Breast epithelium (tissue), 4 donors: ENCODE measurements around the gene CD151. TPM values are rescaled to one million over a fixed set of nuclear protein-coding genes. Genes with fewer than 3 reads are reported as not detected.

Source experiments
- DNase-seq, 2 donors: peaks; one replicate each; pipeline ENCODE4 v3.0.0-alpha.2; 2019; ENCODE audit warnings: low spot score in 2 of 2
- H3K27ac ChIP-seq, 2 donors: fragments of 200-600 bp; sonication (generic) in 1 of 2; one replicate each; pipeline ENCODE4 v1.5.1; 2016 to 2019; ENCODE audit warnings: mild to moderate bottlenecking in 1 of 2
- H3K27me3 ChIP-seq, 2 donors: fragments of 200-600 bp; sonication (generic) in 1 of 2; one replicate each; pipeline versions ENCODE4 v1.5.1 to v1.6.0; 2017 to 2019; ENCODE audit warnings: control low read depth in 1 of 2, mild to moderate bottlenecking in 1 of 2
- H3K36me3 ChIP-seq: fragments of 200-600 bp; one replicate; pipeline ENCODE4 v1.5.1; 2019
- H3K4me1 ChIP-seq, 2 donors: fragments of 200-600 bp; sonication (generic); one replicate each; pipeline ENCODE4 v1.5.1; 2016 to 2019; ENCODE audit warnings: control low read depth in 1 of 2
- H3K4me3 ChIP-seq, 3 donors: fragments of 200-600 bp; sonication (generic); 1 replicate in 2 of 3; 2 replicates in 1 of 3; pipeline ENCODE4 v1.5.1; 2016 to 2019; ENCODE audit warnings: mild to moderate bottlenecking in 3 of 3, moderate library complexity in 2 of 3
- H3K9me3 ChIP-seq, 2 donors: fragments of 200-600 bp; sonication (generic) in 1 of 2; one replicate each; pipeline ENCODE4 v1.5.1; 2016 to 2019; ENCODE audit warnings: control low read depth in 1 of 2
- CTCF ChIP-seq, 3 donors: fragments of 450-650 bp; IDR thresholded peaks; one replicate each; pipeline ENCODE4 v1.5.1; 2016 to 2017; ENCODE audit warnings: antibody characterized with exemption in 3 of 3, mild to moderate bottlenecking in 3 of 3, moderate library complexity in 3 of 3
- POLR2A ChIP-seq: fragments of 450-650 bp; IDR thresholded peaks from one replicate; pipeline ENCODE4 v1.6.1; 2016; ENCODE audit warnings: antibody characterized with exemption, mild to moderate bottlenecking, moderate library complexity
- POLR2AphosphoS5 ChIP-seq, 3 donors: sonication (generic); formaldehyde crosslinking; IDR thresholded peaks; one replicate each; pipeline ENCODE4 v1.6.1; 2017; ENCODE audit warnings: antibody characterized with exemption in 3 of 3
- intact Hi-C: fragments of 100-400 bp; cut with DNase I; formaldehyde crosslinking; loops from one replicate; pipeline ENCODE4 v1.15.1; 2023; ENCODE audit warnings: low total_unique reads
- total RNA-seq, 3 donors: library from RNA; depleted of rRNA; stranded (reverse); fragments of >200 nt; gene quantifications; one replicate each; pipeline ENCODE4 v1.1.0, GENCODE V29; 2016

CD151 gene
- total RNA-seq, 3 donors from 2014 or later, result 209 to 847 (median 343) TPM

- no peak overlapping the region for H3K27ac ChIP-seq
- H3K4me1 ChIP-seq, result peaks cover 9 to 10% of the 10 kb centered on the region in 2 donors
- intact Hi-C loops, result loop anchor here (1.0 kb wide), 1 partner anchor 24 kb away; no protein-coding TSS in a partner anchor
- H3K4me3 ChIP-seq, result no peak overlapping the region
- no peaks in the 10 kb centered on the region for H3K36me3 ChIP-seq
- no peak for TF ChIP-seq POLR2A
- no peak for TF ChIP-seq CTCF (IDR thresholded peaks at IDR 0.05)
- no peak for TF ChIP-seq POLR2AphosphoS5 (IDR thresholded peaks at IDR 0.05)
- H3K27me3 ChIP-seq, result peaks cover 0 to 11% of the 10 kb centered on the region in 2 donors
- H3K9me3 ChIP-seq, result no peaks in the 10 kb centered on the region
- DNase-seq, result no peak
Measured at GRCh38 chr11:791658-792534, 40.9 kb upstream of the CD151 start.

- intact Hi-C loops, result no loop called here
- Histone ChIP-seq H3K27me3 (peaks cover 0 to 11% of the 10 kb centered on the region in 2 donors), H3K36me3 (no peaks in the 10 kb centered on the region), H3K4me3 (no peak overlapping the region), H3K27ac (no peak overlapping the region), H3K4me1 (peaks cover 10 to 14% of the 10 kb centered on the region in 2 donors), H3K9me3 (no peaks in the 10 kb centered on the region)
- TF ChIP-seq POLR2A (no peak), POLR2AphosphoS5 (IDR thresholded peaks at IDR 0.05) (no peak), CTCF (IDR thresholded peaks at IDR 0.05) (no peak)
- DNase-seq, result no peak
Measured at GRCh38 chr11:792535-792821, 40.3 kb upstream of the CD151 start.

GRCh38 chr11:792873-793272, 39.9 kb upstream of the CD151 start:
- no peak for DNase-seq
- TF ChIP-seq POLR2A (no peak), CTCF (IDR thresholded peaks at IDR 0.05) (no peak), POLR2AphosphoS5 (IDR thresholded peaks at IDR 0.05) (no peak)
- Histone ChIP-seq H3K27me3 (peaks cover 0 to 11% of the 10 kb centered on the region in 2 donors), H3K9me3 (no peaks in the 10 kb centered on the region), H3K27ac (no peak overlapping the region), H3K36me3 (no peaks in the 10 kb centered on the region), H3K4me3 (no peak overlapping the region), H3K4me1 (peaks cover 10 to 14% of the 10 kb centered on the region in 2 donors)
- intact Hi-C loops, result no loop called here

- TF ChIP-seq CTCF (IDR thresholded peaks at IDR 0.05), result no peak
- no peak for TF ChIP-seq POLR2A
- no peak for TF ChIP-seq POLR2AphosphoS5 (IDR thresholded peaks at IDR 0.05)
- Histone ChIP-seq H3K9me3 (no peaks in the 10 kb centered on the region), H3K4me3 (no peak overlapping the region), H3K36me3 (no peaks in the 10 kb centered on the region), H3K27me3 (peaks cover 0 to 11% of the 10 kb centered on the region in 2 donors), H3K27ac (no peak overlapping the region), H3K4me1 (peaks cover 10 to 14% of the 10 kb centered on the region in 2 donors)
- intact Hi-C loops, result no loop called here
- DNase-seq, result no peak
Measured at GRCh38 chr11:793556-793955, 39.2 kb upstream of the CD151 start.

GRCh38 chr11:794013-794765, 38.6 kb upstream of the CD151 start:
- Histone ChIP-seq H3K27ac (no peak overlapping the region), H3K27me3 (peaks cover 0 to 8% of the 10 kb centered on the region in 2 donors), H3K9me3 (no peaks in the 10 kb centered on the region), H3K36me3 (no peaks in the 10 kb centered on the region), H3K4me3 (no peak overlapping the region), H3K4me1 (peaks cover 10 to 14% of the 10 kb centered on the region in 2 donors)
- TF ChIP-seq POLR2AphosphoS5 (IDR thresholded peaks at IDR 0.05) (no peak), CTCF (IDR thresholded peaks at IDR 0.05) (no peak), POLR2A (no peak)
- intact Hi-C loops, result no loop called here
- DNase-seq, result no peak
